ENCODE data around the gene SLC22A2. TPM values are rescaled to one million over a fixed set of nuclear protein-coding genes. Genes with fewer than 3 reads are reported as not detected.

SLC22A2 gene
- total RNA-seq, 1 donor from 2014 or later = 1.4 TPM

DNA sequence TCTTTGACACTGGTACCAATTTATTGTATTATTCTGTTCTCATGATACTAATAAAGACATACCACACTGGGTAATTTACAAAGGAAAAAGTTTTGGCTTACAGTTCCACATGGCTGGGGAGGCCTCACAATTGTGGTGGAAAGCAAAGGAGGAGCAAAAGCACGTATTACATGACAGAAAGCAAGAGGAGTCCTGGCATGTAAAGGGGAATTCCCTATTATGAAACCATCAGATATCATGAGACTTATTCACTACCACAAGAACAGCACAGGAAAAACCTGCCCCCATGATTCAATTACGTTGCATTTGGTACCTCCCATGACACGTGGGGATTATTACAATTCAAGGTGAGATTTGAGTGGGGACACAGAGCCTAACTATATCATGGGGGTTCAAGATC is 43.4 kb downstream of the SLC22A2 start:
- no peak for DNase-seq (ENCODE audit: low spot score)

DNA sequence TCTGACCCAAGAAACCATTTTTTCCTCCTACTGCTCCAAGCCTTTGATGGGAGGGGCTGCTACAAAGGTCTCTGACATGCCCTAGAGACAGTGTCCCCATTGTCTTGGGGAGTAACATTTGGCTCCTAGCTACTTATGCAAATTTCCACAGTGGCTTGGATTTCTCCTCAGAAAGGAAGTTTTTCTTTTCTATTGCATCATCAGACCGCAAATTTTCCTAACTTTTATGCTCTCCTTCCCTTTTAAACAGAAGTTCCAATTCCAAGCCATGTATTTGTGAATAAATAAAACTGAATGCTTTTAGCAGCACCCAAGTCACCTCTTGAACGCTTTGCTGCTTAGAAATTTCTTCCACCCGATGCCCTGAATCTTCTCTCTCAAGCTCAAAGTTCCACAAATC is 51.0 kb downstream of the SLC22A2 start:
- DNase-seq (ENCODE audit: low spot score) = no peak

DNA sequence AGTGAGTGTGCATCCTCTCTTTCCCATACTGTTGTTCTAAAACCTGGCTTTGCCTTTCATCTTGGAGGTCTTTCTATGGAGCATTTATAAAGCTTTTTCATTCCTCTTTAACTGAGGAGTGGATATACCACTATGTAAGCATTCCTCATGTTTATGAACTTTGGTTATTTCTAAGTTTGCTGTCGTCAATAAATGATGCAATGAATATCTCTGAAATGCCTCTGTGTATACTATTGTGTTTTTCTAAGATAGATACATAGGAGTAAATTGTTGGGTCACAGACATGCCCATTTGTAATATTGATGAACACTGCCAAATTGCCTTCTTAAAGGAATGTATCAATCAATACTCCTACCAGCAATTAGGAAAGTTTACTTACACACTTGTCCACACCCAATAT is 53.9 kb downstream of the SLC22A2 start:
- DNase-seq (ENCODE audit: low spot score) = no peak

DNA sequence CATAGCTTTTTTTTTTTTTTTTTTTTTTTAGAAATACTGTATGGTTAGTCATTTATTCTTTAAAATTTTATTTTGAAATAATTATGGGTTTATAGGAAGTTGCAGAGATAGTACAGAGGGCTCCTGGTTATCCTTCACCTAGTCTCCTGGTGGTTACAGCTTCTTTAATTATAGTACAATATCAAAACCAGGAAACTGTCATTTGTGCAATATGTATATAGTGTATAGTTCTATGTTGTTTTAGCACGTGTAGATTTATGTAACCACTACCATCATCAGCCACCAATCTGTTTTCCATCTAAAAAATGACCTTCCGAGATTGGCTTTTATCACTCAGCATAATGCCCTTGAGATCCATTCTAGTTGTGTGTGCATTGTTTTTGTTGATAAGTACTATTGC is 54.7 kb downstream of the SLC22A2 start:
- DNase-seq (ENCODE audit: low spot score) = no peak

DNA sequence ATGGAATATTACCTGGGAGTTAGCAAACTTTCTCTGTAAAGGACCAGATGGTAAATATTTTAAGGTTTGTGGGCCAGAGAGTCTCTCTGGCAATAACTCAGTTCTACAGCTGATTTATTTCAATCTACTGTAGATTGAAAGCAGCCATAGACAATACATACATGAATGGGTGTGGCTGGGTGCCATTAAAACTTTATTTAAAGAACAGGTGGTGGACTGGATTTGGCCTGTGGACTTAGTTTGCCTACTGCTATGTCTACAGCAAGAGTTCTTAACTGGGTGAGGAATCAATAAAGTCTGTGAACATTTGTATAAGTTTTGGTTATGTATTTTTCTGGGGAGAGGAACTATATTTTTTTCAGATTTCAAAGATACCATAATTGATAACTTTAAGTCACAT is 55.1 kb downstream of the SLC22A2 start:
- DNase-seq (ENCODE audit: low spot score) = no peak

DNA sequence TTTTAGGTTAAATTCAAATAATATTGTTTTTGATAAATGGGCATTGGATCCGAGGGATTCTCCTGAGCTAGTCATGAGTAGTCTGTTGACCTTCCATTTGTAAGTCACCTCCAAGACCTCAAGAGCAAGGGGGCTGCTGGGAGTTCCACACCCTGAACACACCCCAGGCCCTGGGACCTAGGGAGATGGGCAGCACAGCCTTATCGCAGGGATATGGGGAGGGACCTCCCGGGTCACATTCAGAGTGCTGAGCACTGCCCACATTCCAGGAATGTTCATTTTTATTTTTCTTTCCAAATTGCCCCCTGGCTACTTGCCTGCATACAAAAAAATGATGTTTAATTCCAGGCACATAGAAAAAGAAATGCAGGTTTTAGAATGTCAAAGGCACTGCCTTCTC is 55.5 kb downstream of the SLC22A2 start:
- no peak for DNase-seq (ENCODE audit: low spot score)

DNA sequence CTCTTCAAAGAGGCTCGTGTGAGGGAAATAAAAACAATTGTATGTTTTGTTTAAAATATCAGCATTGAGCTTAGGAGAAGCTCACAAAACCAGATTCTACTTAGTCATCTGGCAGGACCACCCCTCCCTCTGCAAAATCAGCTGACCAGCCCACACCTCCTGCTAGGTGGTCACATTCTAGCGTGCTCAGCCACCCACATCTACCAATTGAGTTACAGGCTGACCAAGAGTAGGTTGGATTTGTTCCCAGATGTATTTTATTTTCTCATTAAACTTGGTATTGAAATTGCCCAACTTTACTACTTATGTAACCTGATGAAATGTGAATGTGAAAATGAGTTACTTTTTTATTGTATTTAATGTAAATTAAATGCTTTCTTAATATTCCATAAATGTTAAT is 56.2 kb downstream of the SLC22A2 start:
- no peak for DNase-seq (ENCODE audit: low spot score)

DNA sequence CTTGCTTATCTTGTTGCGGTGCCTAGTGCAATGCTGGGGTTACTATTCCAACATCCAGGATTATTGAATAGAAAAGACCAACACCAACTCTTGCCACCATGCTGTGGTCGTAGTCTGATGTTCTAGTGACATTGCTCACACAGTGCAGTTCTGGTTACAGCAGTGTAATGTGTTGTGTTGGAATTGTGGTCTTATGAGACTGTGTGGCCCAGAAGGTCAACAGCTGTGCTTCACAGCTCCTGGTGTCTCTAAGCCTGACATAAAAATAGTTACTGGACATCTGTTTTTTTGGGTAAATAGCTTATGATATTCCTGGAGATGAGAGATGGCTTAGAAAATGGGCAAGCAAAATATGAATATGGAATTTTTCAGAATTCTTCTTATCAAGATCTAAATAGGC is 57.6 kb downstream of the SLC22A2 start:
- no peak for DNase-seq (ENCODE audit: low spot score)

DNA sequence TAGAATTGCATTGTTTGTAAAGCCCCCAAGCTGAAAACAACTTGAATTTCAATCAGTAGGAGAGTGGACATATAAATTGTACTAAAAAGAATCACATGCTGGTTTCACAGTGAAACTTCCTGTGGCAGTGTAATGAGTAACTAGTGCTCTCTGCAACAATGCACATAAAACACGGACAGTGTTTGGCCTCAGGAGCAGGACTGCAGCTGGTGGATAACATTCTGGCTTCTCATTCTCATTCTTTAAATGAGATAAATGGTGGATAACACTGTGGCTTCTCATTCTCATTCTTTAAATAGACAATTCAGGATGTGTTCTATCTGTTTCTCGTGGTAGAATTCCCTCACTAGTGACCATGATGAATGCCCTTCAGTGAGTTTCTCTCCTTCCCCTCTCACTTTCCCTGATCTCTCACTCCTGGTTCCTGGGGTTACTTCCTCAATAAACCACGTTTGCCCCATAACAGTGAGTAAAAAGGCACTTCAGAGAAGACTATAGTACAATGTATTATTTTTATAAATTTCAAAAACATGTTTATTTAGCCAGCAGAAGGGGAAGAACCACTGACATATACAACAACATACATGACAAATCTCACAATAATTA is 59.9 kb downstream of the SLC22A2 start:
- DNase-seq (ENCODE audit: low spot score) = no peak

DNA sequence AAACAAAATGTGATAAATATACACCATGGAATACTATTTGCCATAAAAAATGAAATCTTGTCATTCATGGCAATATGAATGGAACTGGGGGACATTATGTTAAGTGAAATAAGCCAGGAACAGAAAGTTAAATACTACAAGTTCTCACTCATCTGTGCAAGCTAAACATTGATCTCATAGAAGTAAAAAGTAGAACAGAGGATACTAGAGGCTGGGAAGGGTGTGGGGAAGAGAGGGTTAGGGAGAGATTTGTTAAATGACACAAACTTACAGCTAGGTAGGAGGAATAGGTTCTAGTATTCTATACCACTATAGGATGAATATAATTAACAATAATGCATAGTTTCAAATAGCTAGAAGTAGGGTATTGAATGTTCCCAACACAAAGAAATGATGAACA is 61.0 kb downstream of the SLC22A2 start:
- DNase-seq (ENCODE audit: low spot score) = no peak

DNA sequence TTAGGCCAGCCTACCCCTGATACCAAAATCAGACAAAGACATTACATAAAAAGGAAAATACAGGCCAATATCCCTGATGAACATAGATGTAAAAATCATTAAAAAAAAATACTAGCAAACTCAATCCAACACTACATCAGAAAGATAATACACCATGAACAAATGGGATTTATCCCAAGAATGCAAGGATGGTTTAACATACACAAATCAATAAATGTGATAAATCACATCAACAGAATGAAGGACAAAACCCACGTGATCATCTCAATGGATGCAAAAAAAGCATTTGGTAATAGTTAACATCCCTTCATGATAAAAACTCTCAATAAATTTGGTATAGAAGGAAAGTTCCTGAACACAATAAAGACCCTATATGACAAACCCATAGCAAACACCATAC is 63.8 kb downstream of the SLC22A2 start:
- DNase-seq (ENCODE audit: low spot score) = no peak

DNA sequence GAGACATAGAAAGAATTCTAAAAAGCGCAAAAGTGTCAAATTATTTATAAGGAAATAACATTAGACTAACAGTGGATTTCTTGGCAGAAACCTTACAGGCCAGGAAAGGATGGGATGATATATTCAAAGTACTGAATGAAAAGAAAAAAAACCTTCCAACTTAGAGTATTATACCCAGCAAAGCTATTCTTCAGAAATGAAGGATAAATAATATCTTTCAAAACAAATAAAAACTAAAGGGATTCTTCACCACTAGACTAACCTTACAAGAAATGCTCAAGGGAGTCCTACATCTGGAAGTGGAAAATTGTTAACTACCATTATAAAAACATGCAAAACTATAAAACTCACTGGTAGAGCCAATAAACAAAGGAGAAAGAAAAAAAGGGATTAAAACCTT is 65.8 kb downstream of the SLC22A2 start:
- DNase-seq (ENCODE audit: low spot score) = no peak

DNA sequence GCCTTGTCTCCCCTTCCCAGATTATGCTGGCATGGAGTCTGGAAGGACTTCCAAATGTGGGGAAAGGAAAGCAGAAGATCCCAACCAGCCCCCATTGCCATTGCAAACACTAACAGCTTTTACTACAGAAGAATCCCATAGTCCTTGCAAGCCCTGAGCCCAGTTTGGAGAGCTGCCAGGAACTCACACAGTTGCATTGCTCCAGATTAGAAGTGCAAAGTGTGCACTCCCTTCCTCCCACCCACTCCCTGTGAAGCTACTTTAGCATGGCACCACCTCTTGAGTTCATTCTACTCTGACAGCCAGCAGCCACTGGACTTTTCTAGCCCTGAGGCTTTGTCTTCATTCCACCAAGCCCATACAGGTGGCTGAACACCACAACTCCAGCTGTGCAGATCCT is 67.6 kb downstream of the SLC22A2 start:
- DNase-seq (ENCODE audit: low spot score) = no peak

DNA sequence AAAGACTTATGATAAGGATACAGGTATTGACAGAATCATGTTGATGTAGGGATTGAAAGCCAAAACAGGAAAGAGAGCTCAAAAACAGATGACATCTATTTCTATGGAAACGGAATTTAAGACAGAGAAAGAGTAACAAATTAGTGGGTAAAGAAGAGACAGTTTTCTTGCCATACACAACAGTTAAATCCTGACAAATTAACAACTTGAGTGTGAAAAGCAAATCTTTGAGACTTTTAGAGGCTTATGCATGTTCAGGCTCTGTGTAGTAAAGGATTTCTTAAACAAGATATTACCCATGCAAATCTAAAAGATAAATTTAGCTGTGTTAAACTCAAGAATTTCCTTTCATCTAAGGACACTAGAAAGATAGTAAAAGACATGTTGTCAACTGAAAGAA is 68.5 kb downstream of the SLC22A2 start:
- DNase-seq (ENCODE audit: low spot score) = no peak

DNA sequence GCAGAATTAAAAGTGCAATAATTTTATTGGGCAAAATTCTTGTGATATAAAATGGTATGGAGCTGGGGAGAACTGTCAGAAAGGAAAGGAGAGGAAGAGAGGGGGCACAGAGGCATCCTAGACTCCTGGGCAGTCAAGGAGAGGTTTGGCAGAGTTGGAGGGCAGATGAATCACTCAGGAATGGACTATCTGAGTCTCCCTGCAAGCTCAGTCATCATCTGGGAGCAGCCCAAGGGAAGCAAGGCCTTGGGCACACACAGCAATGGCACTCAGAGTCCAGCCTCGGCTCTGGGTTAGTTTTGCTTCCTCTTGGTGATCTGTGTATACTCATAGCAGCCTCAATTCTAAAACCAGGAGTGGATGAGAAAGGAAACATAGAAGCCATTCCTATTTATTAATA is 69.8 kb downstream of the SLC22A2 start:
- no peak for DNase-seq (ENCODE audit: low spot score)

DNA sequence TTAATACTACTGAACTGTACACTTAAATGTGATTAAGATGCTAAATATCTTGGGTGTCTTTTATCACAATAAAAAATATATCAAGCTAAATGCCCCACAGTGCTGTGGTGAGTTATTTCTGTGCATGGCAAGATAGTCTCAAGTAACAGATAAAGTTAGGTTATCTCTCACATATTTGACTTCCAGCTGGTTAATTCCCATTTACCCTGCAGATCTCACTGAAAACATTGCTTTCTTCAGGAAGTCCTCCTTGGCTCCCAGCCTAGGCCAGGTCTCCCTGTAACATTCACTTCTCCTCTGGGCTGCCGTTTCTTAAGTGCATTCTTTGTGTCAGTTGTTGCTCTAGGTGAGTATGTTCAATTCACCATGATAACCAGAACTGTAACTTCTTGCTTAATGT is 77.9 kb downstream of the SLC22A2 start:
- no peak for DNase-seq (ENCODE audit: low spot score)

DNA sequence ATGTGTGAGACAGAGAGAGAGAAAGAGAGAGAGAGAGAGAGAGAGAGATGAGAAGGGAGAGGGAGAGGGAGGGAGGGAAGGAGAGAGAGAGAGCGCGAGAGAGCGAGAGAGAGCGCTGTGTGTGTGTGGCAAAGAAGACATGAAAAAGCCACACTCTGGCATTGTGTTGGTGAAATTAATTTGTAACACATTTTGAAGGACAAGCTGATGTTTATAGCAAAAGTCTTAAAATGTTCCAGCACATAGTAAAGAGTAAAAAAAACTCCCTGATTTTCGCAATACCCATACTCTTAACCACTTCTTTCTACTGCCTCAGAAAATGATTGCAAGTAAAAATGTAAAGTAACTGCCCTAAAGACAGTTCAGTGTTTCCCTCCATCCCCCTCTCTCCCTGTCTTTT is 80.3 kb downstream of the SLC22A2 start:
- DNase-seq (ENCODE audit: low spot score) = no peak

DNA sequence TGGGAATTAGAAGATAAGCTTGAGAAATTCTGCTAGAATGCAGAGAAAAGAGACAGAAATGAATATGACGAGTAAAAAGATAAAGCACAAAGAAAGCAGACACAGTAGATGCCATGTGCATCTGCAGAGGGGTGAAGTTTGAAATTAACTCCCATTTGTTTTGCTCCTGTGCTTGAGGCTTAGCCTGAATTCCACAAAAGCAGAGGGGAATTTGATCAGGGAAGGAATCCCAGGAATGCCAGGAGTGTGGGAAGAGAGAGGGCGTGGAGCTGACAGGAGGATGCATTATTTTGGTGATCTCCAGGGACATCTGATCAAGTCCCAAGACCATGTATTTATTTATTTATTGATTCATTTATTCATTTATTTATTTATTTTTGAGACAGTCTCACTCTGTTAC is 81.4 kb downstream of the SLC22A2 start:
- no peak for DNase-seq (ENCODE audit: low spot score)

DNA sequence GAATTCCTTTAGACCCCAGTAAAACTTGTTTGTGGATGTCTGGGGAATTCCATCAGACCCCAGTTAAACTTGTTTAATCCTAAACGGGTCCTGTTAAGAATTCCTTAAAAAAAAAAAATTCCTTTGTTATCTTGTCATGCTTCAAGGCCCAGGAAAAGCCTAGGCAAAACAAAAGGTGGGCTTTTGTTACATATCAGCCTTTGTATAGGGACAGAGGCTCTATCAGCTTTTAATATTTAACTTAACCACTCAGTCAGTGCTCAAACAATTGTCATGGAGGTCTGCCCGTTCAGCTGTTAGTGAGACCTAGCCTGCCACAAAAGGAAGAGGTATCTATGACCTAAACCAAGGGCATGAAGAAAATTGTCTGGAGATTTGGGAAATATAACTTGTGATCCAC is 83.9 kb downstream of the SLC22A2 start:
- DNase-seq (ENCODE audit: low spot score) = no peak

DNA sequence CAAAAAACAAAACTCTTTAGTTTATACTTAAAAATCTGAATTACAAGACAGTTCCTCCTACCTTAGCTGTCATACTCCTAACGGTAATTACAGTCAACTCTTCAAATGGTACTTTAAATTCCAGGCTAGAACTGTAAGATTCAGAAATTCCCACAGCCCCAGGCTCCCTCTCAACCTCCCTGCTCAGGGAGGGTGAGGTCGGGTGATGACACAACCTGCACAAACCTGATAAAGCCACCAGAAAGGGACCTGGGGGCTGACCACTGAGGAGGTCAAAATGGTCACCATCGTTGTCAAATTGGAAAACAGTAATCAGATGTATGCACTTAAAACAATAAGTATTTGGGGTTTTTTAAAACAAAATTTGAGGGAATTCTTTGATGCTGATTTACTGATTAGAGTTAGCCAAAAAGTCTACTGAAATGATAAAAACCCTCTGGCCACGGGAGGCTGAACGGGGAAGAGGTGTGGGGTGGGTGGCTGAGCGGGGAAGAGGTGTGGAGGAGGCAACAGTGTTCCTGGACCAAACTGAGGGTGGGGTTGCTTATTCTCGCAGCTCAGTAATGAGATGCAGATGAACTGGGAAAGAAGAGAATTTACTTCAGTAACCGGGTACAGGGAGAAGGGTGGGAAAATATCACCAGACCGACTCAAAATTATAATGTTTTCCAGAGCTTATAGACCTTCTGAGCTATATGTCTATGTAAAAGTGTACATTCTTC is 84.7 kb downstream of the SLC22A2 start:
- DNase-seq (ENCODE audit: low spot score) = no peak

DNA sequence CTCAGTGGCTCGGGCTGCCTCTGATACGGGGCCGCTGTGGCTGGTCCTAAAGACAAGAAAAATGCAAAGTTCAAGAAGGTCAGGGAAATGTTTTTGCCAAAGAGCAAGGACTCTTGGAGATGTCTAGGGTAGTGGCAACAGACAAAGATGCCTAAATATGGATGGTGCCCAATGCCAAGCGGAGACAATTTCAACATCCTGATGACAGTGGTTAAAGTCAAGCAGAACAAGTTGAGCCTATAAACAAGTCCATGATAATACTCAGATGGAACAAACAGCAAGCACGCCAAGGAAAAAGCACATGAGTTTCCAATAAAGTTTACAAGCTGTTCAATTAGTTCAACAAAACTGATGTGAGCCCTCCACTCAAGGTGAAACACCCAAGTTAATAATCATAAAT is 85.9 kb downstream of the SLC22A2 start:
- no peak for DNase-seq (ENCODE audit: low spot score)

DNA sequence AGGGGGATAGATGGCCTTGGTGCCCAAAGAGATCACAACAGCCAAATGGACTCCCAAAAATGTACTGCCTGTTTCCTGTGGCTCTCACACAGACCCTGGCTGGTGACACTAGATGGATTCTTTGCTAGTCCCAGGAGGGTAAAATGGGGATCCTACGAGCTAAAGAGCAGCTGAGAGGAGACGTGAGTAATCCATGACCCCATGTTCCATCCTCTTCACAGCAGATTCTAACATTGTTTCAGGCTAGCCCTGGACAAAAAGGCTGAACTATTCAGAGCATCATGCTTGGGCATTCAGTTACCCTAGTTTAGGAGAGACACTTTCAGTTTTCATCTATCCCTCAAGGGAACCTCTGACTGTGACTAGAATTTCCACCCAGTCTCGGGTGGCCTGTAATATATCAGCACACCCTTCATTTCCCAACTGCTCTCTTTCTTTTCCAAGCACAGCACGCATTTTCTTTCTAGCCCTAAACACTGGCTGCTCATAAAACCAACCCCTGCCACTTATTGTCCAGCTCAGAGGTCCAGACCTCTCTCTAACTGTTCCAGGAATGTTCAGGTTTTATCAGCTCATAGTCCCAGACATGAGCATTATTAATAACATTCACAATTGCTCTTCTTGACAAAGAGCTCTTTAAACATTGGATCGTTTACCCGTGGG is 88.5 kb downstream of the SLC22A2 start:
- no peak for DNase-seq (ENCODE audit: low spot score)

DNA sequence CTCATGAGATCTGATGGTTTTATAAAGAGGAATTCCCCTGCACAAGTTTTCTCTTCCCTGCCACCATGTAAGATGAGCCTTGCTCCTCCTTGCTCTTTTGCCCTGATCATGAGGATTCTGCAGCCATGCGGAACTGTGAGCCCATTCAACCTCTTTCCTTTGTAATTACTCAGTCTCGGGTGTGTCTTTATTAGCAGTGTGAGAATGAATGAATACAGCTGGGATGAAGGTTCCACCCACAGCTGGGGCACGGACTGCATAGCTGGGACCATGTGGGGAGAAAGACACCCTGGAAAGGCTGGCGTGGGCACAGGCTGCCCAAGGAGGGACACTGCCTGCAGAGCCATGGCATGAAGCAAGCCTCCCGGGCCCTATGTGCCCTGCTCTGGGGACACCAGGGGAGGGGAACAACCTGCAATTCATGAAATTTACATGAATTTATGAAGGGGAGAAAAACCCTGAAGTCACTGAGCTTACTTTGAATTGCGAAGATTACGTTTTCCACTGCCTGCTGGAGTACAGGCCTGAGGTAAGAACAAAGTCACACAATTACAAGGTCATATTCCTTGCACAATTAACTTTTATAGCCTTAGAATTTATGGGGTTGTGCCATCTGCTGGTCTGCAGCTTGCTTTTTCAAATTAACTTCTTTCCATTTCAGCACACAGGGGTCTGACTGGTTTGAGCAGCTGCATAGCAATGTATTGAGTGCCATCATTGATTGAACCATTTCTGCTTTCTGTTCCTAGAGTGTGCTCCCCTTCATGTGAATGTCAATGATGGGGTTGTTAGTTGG is 90.8 kb downstream of the SLC22A2 start:
- DNase-seq (ENCODE audit: low spot score) = no peak
